GM12891 (cell line): ENCODE results near the gene HAUS5.

Experiments
- PAX5 ChIP-seq: IDR thresholded peaks from 2 replicates; pipeline ENCODE4 v1.6.1; 2011; ENCODE audit warnings: low read length, moderate library complexity, mild to moderate bottlenecking; ENCODE audit not compliant: insufficient read depth, severe bottlenecking
- POLR2A ChIP-seq: IDR thresholded peaks from 2 replicates; pipeline ENCODE4 v1.6.1; 2011; ENCODE audit warnings: low read depth, low read length, control low read depth
- POLR2AphosphoS5 ChIP-seq: IDR thresholded peaks from 2 replicates; pipeline ENCODE4 v1.6.1; 2011; ENCODE audit warnings: low read depth, low read length, control low read depth
- POU2F2 ChIP-seq: IDR thresholded peaks from 2 replicates; pipeline ENCODE4 v1.6.1; 2011; ENCODE audit warnings: low read depth, mild to moderate bottlenecking, control low read depth, low read length, moderate library complexity
- SPI1 ChIP-seq: IDR thresholded peaks from 2 replicates; pipeline ENCODE4 v1.6.1; 2011; ENCODE audit warnings: low read depth, low read length, control low read depth
- TAF1 ChIP-seq: IDR thresholded peaks from 2 replicates; pipeline ENCODE4 v1.6.1; 2011; ENCODE audit warnings: low read depth, low read length, control low read depth

DNA sequence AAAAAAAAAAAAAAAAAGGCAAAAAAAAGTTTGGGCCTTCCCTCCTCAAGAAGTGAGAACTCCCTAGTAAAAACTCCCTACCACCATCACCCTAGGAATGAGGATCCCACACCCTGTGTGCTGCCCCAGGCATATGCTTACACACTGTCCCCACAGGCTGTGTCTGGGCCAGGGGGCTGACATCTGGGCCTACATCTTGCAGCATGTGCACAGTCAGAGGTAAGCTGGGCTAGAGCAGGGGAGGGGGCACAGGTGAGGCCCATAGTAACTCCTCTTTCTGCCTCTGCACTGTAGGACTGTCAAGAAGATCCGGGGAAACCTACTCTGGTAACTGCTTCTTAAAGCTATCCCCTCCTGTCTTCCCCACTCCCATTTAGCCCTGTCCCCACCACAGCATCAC is 1.0 kb downstream of the HAUS5 start:
- TF ChIP-seq TAF1 = no peak
- TF ChIP-seq POLR2A = no peak
- no peak for TF ChIP-seq POLR2AphosphoS5
- no peak for TF ChIP-seq PAX5
- no peak for TF ChIP-seq POU2F2
- TF ChIP-seq SPI1 = no peak
